ENCODE data around the gene KANK2. TPM values are rescaled to one million over a fixed set of nuclear protein-coding genes. Genes with fewer than 3 reads are reported as not detected.

KANK2 gene
- total and polyA plus RNA-seq, 2 of the 4 experiments (the other 2 are of a cell fraction), result 104 to 176 TPM

- Histone ChIP-seq H2BK20ac (ENCODE audit: low read depth, low read length) (peak overlapping the region; percentile 81), H4K8ac (ENCODE audit: low read depth in 2 of 2, low read length in 2 of 2) (peak overlapping the region; percentile 70 to 90), H3K56ac (ENCODE audit: extremely low read depth, insufficient read depth, low read length) (peak overlapping the region; percentile 69), H3K9ac (ENCODE audit: low read depth, low read length) (peak overlapping the region; percentile 94), H3K4ac (ENCODE audit: low read depth, low read length) (peak overlapping the region; percentile 98), H3K27me3 (ENCODE audit: control insufficient read depth, insufficient read depth, low read length) (no peaks in the 10 kb centered on the region), H3K14ac (replicated peaks; ENCODE audit: low read depth, low read length) (peak overlapping the region; percentile 98), H3K18ac (ENCODE audit: low read depth, low read length) (peak overlapping the region; percentile 65), H3K23ac (ENCODE audit: low read depth, low read length) (peak overlapping the region; percentile 99), H2BK15ac (ENCODE audit: low read depth, low read length) (peak overlapping the region; percentile 94; the same call in 2 of the 3 replicates), H4K91ac (ENCODE audit: insufficient read depth, low read depth, low read length) (peak overlapping the region; percentile 92), H2BK5ac (ENCODE audit: low read depth, low read length, poor library complexity, severe bottlenecking) (peak overlapping the region; percentile 80), H3K4me1 (ENCODE audit: control insufficient read depth, insufficient read depth, low read length) (peaks cover 17% of the 10 kb centered on the region), H4K20me1 (ENCODE audit: insufficient read depth, low read length) (peaks cover 17% of the 10 kb centered on the region; the same call in 1 of the 2 replicates), H4K5ac (ENCODE audit: low read depth, low read length) (peak overlapping the region; percentile 66), H3K4me2 (ENCODE audit: low read depth, low read length) (peak overlapping the region; percentile 99), H3K36me3 (ENCODE audit: control insufficient read depth, insufficient read depth, low read length) (peaks cover 42% of the 10 kb centered on the region), H3K27ac (ENCODE audit: insufficient read depth, low read length) (peak overlapping the region; percentile 100), H3K4me3 (ENCODE audit: insufficient read depth, low read depth, low read length) (peak overlapping the region; percentile 54), H3K79me1 (ENCODE audit: low read depth in 1 of 2, low read length in 2 of 2) (peaks cover 21 to 61% of the 10 kb centered on the region in 2 experiments), H2AK9ac (replicated peaks; ENCODE audit: low read depth, low read length, poor library complexity) (peak overlapping the region; percentile 97), H2AK5ac (ENCODE audit: low read depth, low read length) (peak overlapping the region; percentile 100), H3K9me3 (ENCODE audit: control insufficient read depth, insufficient read depth, low read length) (no peaks in the 10 kb centered on the region), H2AFZ (replicated peaks; ENCODE audit: low read length, poor library complexity) (peak overlapping the region; percentile 34), H3K9me1 (ENCODE audit: insufficient read depth, low read length) (peaks cover 7% of the 10 kb centered on the region), H2BK120ac (ENCODE audit: low read depth, low read length) (peak overlapping the region; percentile 90)
- intact Hi-C loops (cut with micrococcal nuclease), result no loop called here
- no peak for ATAC-seq (ENCODE audit: low read depth)
- POLR2A ChIA-PET (ENCODE audit: unreplicated experiment), result no interaction called here
- in situ Hi-C loops (cut with MboI; ENCODE audit: low sequenced_read_pairs), result no loop called here
- BruUV-seq (replicated peaks), result no TSS peak
- TF ChIP-seq RAD21 (IDR thresholded peaks at IDR 0.05; ENCODE audit: low read length) (no peak), FOS (IDR thresholded peaks at IDR 0.05; ENCODE audit: low read depth, low read length) (no peak), USF2 (IDR thresholded peaks at IDR 0.05; ENCODE audit: low read depth, low read length) (no peak), SMC3 (IDR thresholded peaks at IDR 0.05; ENCODE audit: low read depth, low read length) (no peak), MAFK (IDR thresholded peaks at IDR 0.05; ENCODE audit: low read depth, low read length) (no peak), BHLHE40 (IDR thresholded peaks at IDR 0.05; ENCODE audit: low read depth, low read length) (no peak), RFX5 (IDR thresholded peaks at IDR 0.05; ENCODE audit: low read depth, low read length) (no peak), CEBPB (IDR thresholded peaks at IDR 0.05; ENCODE audit: low read depth, low read length) (no peak), MXI1 (IDR thresholded peaks at IDR 0.05; ENCODE audit: borderline replicate concordance, low read depth, low read length) (no peak)
- TF ChIP-seq, protein P1, sequence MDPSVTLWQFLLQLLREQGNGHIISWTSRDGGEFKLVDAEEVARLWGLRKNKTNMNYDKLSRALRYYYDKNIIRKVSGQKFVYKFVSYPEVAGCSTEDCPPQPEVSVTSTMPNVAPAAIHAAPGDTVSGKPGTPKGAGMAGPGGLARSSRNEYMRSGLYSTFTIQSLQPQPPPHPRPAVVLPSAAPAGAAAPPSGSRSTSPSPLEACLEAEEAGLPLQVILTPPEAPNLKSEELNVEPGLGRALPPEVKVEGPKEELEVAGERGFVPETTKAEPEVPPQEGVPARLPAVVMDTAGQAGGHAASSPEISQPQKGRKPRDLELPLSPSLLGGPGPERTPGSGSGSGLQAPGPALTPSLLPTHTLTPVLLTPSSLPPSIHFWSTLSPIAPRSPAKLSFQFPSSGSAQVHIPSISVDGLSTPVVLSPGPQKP (IDR thresholded peaks at IDR 0.05; ENCODE audit: borderline replicate concordance, low read depth, low read length), result no peak
- no peak for DNase-seq
- CTCF ChIA-PET, result interaction anchor here (1.2 kb wide), 1 partner anchor 8 kb away, joined by 3 read pairs; no protein-coding TSS in a partner anchor
- 67% methylated on average over 5 of the region's 12 CpGs; no CpG with 5 or more reads in 1 of the 2 experiments for WGBS, 2 experiments (ENCODE audit: extremely low coverage in 2 of 2, insufficient read length in 1 of 2)
- dilution Hi-C loops (cut with HindIII; ENCODE audit: low sequenced_read_pairs, unreplicated experiment), result no loop called here
Observed at GRCh38 chr19:11195681-11196080, 1.7 kb downstream of the KANK2 start.

Data from IMR-90 (cell line).